B cell (primary cell): ENCODE measurements around the gene ARAP1. TPM values are rescaled to one million over a fixed set of nuclear protein-coding genes. Genes with fewer than 3 reads are reported as not detected.

ENCODE experiments used
- ATAC-seq: fragments of 200-7000 bp; cut with Tn5 transposase; one replicate; pipeline ENCODE4 v1.10.0; 2021; ENCODE audit warnings: low read depth, mild to moderate bottlenecking, moderate number of reproducible peaks, moderate library complexity
- CTCF ChIA-PET: fragments of 350-600 bp; sonication (Branson Sonifier 250); formaldehyde crosslinking; loops from one replicate; lab custom pipeline; 2021; ENCODE audit warnings: antibody characterized with exemption, inconsistent platforms; lab: Charles Lee
- POLR2A ChIA-PET: fragments of 350-600 bp; sonication (Branson Sonifier 250); formaldehyde crosslinking; loops from one replicate; lab custom pipeline; 2021; ENCODE audit warnings: antibody characterized with exemption; lab: Charles Lee
- DNase-seq: peaks from one replicate; pipeline ENCODE4 v3.0.0; 2013
- H2AFZ ChIP-seq: 2 replicates; pipeline ENCODE4 v1.6.1; 2012; ENCODE audit warnings: mild to moderate bottlenecking, low read depth, low read length; ENCODE audit not compliant: insufficient read depth, poor library complexity, severe bottlenecking
- H3K27ac ChIP-seq, 2 donors: 1 replicate in 1 of 2; 2 replicates in 1 of 2; pipeline ENCODE4 v1.5.1; 2012 to 2013; ENCODE audit warnings: low read length in 2 of 2, mild to moderate bottlenecking in 2 of 2, moderate library complexity in 1 of 2
- H3K27me3 ChIP-seq, 4 experiments: fragments of 200-600 bp in 1 of 4; sonication (generic) in 1 of 4; replicated peaks in 1 of 4; 1 replicate in 2 of 4; 2 replicates in 2 of 4; pipeline versions ENCODE4 v1.6.1 to v1.7.0; 2013 to 2016; ENCODE audit warnings: low read length in 3 of 4, mild to moderate bottlenecking in 2 of 4, mixed read lengths in 1 of 4, moderate library complexity in 1 of 4; ENCODE audit not compliant: insufficient read depth in 4 of 4, control insufficient read depth in 3 of 4; ENCODE audit errors: control extremely low read depth in 1 of 4
- H3K36me3 ChIP-seq, 2 experiments: replicated peaks in 1 of 2; 1 replicate in 1 of 2; 2 replicates in 1 of 2; pipeline versions ENCODE4 v1.6.1 to v1.7.1; 2013; ENCODE audit warnings: low read length in 1 of 2; ENCODE audit not compliant: insufficient read depth in 2 of 2, control insufficient read depth in 1 of 2; ENCODE audit errors: control extremely low read depth in 1 of 2, extremely low read depth in 1 of 2
- H3K4me1 ChIP-seq, 2 donors: fragments of 200-600 bp in 1 of 2; sonication (generic) in 1 of 2; 1 replicate in 1 of 2; 2 replicates in 1 of 2; pipeline versions ENCODE4 v1.5.1 to v1.6.1; 2013 to 2017; ENCODE audit warnings: low read length in 2 of 2; ENCODE audit not compliant: control insufficient read depth in 2 of 2, insufficient read depth in 2 of 2
- H3K4me2 ChIP-seq: replicated peaks from 2 replicates; pipeline ENCODE3; 2012; ENCODE audit warnings: mild to moderate bottlenecking, low read depth, low read length; ENCODE audit not compliant: poor library complexity, severe bottlenecking
- H3K4me3 ChIP-seq, 5 experiments: fragments of 200-600 bp in 1 of 5; sonication (generic) in 1 of 5; 1 replicate in 3 of 5; 2 replicates in 2 of 5; pipeline versions ENCODE4 v1.5.1 to v1.7.0; 2011 to 2016; ENCODE audit warnings: low read length in 4 of 5, mild to moderate bottlenecking in 4 of 5, low read depth in 2 of 5, control low read depth in 1 of 5, moderate library complexity in 1 of 5; ENCODE audit not compliant: insufficient read depth in 1 of 5; ENCODE audit errors: control extremely low read depth in 1 of 5, extremely low read depth in 1 of 5
- H3K79me2 ChIP-seq: fragments of 200-600 bp; sonication (generic); one replicate; pipeline ENCODE4 v1.6.0; 2016; ENCODE audit warnings: low read length; ENCODE audit not compliant: control insufficient read depth, insufficient read depth
- H3K9ac ChIP-seq: fragments of 200-600 bp; sonication (generic); 2 replicates; pipeline ENCODE4 v1.6.1; 2017; ENCODE audit warnings: mild to moderate bottlenecking, low read length, moderate library complexity
- H3K9me3 ChIP-seq, 3 donors: one replicate each; pipeline versions ENCODE4 v1.6.1 to v1.7.1; 2013; ENCODE audit warnings: low read length in 2 of 3; ENCODE audit not compliant: control insufficient read depth in 2 of 3, insufficient read depth in 1 of 3; ENCODE audit errors: control extremely low read depth in 1 of 3
- H4K20me1 ChIP-seq: 2 replicates; pipeline ENCODE4 v1.6.0; 2012; ENCODE audit warnings: mild to moderate bottlenecking, low read length; ENCODE audit not compliant: insufficient read depth, control insufficient read depth, poor library complexity, severe bottlenecking
- H3K27ac Mint-ChIP-seq: one replicate; pipeline ENCODE4 v1.8.0; 2021; ENCODE audit warnings: mixed read lengths
- H3K27me3 Mint-ChIP-seq: one replicate; pipeline ENCODE4 v1.8.0; 2021; ENCODE audit warnings: mixed read lengths
- H3K4me1 Mint-ChIP-seq: one replicate; pipeline ENCODE4 v1.8.0; 2021; ENCODE audit warnings: mixed read lengths
- H3K4me3 Mint-ChIP-seq: one replicate; pipeline ENCODE4 v1.8.0; 2021; ENCODE audit warnings: mixed read lengths
- H3K9me3 Mint-ChIP-seq: one replicate; pipeline ENCODE4 v1.8.0; 2022; ENCODE audit warnings: mixed read lengths; ENCODE audit not compliant: insufficient read depth
- CTCF ChIP-seq: fragments of 200-600 bp; IDR thresholded peaks from one replicate; pipeline ENCODE4 v1.8.0; 2022; ENCODE audit warnings: antibody characterized with exemption, mild to moderate bottlenecking
- EZH2 ChIP-seq: IDR thresholded peaks from 2 replicates; pipeline ENCODE4 v1.6.1; 2012; ENCODE audit warnings: borderline replicate concordance, low read depth, mild to moderate bottlenecking, moderate library complexity, low read length; ENCODE audit not compliant: insufficient read depth, poor library complexity, severe bottlenecking
- WGBS: methylation state at CpG from one replicate; pipeline ENCODE4 v1.1.5; 2013; ENCODE audit warnings: missing lambda C conversion rate; ENCODE audit not compliant: insufficient coverage; 5-methylcytosine and 5-hydroxymethylcytosine counted together
- intact Hi-C: fragments of 100-400 bp; cut with micrococcal nuclease; formaldehyde crosslinking; loops from one replicate; pipeline ENCODE4 v1.10.0; 2022
- polyA plus RNA-seq: library from polyadenylated mRNA; depleted of rRNA; stranded (reverse); fragments of >200 nt; gene quantifications from 2 replicates; pipeline ENCODE4 v1.2.3, GENCODE V29; 2012
- total RNA-seq, 2 donors: library from RNA; stranded (reverse); fragments of 120-200 nt in 1 of 2; gene quantifications; 1 replicate in 1 of 2; 2 replicates in 1 of 2; pipeline versions ENCODE4 v1.2.3 to v1.2.4, GENCODE V29; 2013 to 2022

ARAP1 gene
- total and polyA plus RNA-seq, 2 donors (not counting 1 experiment from before 2014, with no cell fraction given), result 143 to 242 TPM

GRCh38 chr11:72720784-72721183 lies 31.4 kb downstream of the ARAP1 start:
- DNase-seq (no peak), ATAC-seq (no peak)
- intact Hi-C loops, result loop anchor here (5.0 kb wide), 1 partner anchor 38 kb away; no protein-coding TSS in a partner anchor
- ChIA-PET CTCF (interaction anchor here (23.8 kb wide), 1 partner anchor 69 kb away, joined by 390 read pairs; the partner anchor contains the start of gene STARD10), POLR2A (no interaction called here)
- Mint-ChIP-seq H3K4me3 (peak overlapping the region; percentile 95), H3K27me3 (no peaks in the 10 kb centered on the region), H3K4me1 (peaks cover 75% of the 10 kb centered on the region), H3K27ac (peak overlapping the region; percentile 94), H3K9me3 (no peaks in the 10 kb centered on the region)
- no peaks in the 10 kb centered on the region for H3K9me3 ChIP-seq
- peaks cover 98% of the 10 kb centered on the region for H4K20me1 ChIP-seq
- H3K4me3 ChIP-seq, result peak overlapping the region in 1 of 5 experiments; percentile 74
- H2AFZ ChIP-seq, result no peak overlapping the region
- H3K27me3 ChIP-seq, result no peaks in the 10 kb centered on the region
- peaks cover 0 to 66% of the 10 kb centered on the region in 2 experiments for H3K36me3 ChIP-seq
- H3K27ac ChIP-seq, result peak overlapping the region in 1 of 2 donors; percentile 81
- peaks cover 54 to 76% of the 10 kb centered on the region in 2 donors for H3K4me1 ChIP-seq
- 77% methylated on average over 3 of the region's 4 CpGs for WGBS
- TF ChIP-seq EZH2 (no peak), CTCF (no peak)
- peaks cover 100% of the 10 kb centered on the region for H3K79me2 ChIP-seq
- H3K9ac ChIP-seq, result peak overlapping the region; percentile 54
- H3K4me2 ChIP-seq, result peak overlapping the region; percentile 97

GRCh38 chr11:72720047-72720446 lies 32.2 kb downstream of the ARAP1 start:
- H3K4me3 ChIP-seq, result no peak overlapping the region
- H3K9ac ChIP-seq, result peak overlapping the region; percentile 8
- Mint-ChIP-seq H3K4me1 (peaks cover 69% of the 10 kb centered on the region), H3K27ac (peak overlapping the region; percentile 94), H3K4me3 (peak overlapping the region; percentile 95), H3K27me3 (no peaks in the 10 kb centered on the region), H3K9me3 (no peaks in the 10 kb centered on the region)
- H3K4me1 ChIP-seq, result peaks cover 46 to 69% of the 10 kb centered on the region in 2 donors
- H4K20me1 ChIP-seq, result peaks cover 98% of the 10 kb centered on the region
- 55% methylated on average over 3 of the region's 3 CpGs for WGBS
- no peaks in the 10 kb centered on the region for H3K9me3 ChIP-seq
- H2AFZ ChIP-seq, result no peak overlapping the region
- TF ChIP-seq CTCF (no peak), EZH2 (no peak)
- intact Hi-C loops, result loop anchor here (5.0 kb wide), 1 partner anchor 38 kb away; no protein-coding TSS in a partner anchor
- ChIA-PET CTCF (interaction anchor here (0.5 to 23.8 kb wide), 2 partner anchors 70 to 463 kb away, joined by 3 to 390 read pairs; partner anchors contain the start of gene STARD10), POLR2A (no interaction called here)
- H3K36me3 ChIP-seq, result peaks cover 0 to 65% of the 10 kb centered on the region in 2 experiments
- H3K27me3 ChIP-seq, result no peaks in the 10 kb centered on the region
- peak overlapping the region; percentile 97 for H3K4me2 ChIP-seq
- ATAC-seq (no peak), DNase-seq (no peak)
- H3K27ac ChIP-seq, result peak overlapping the region in 1 of 2 donors; percentile 81
- peaks cover 100% of the 10 kb centered on the region for H3K79me2 ChIP-seq
